ENCODE measurements around the gene NPAS2. TPM values are rescaled to one million over a fixed set of nuclear protein-coding genes. Genes with fewer than 3 reads are reported as not detected.

Gene NPAS2
- total and polyA plus RNA-seq, 2 donors (not counting 3 experiments of a cell fraction or from before 2014, with no cell fraction given), result 29.0 to 53.9 TPM

DNA sequence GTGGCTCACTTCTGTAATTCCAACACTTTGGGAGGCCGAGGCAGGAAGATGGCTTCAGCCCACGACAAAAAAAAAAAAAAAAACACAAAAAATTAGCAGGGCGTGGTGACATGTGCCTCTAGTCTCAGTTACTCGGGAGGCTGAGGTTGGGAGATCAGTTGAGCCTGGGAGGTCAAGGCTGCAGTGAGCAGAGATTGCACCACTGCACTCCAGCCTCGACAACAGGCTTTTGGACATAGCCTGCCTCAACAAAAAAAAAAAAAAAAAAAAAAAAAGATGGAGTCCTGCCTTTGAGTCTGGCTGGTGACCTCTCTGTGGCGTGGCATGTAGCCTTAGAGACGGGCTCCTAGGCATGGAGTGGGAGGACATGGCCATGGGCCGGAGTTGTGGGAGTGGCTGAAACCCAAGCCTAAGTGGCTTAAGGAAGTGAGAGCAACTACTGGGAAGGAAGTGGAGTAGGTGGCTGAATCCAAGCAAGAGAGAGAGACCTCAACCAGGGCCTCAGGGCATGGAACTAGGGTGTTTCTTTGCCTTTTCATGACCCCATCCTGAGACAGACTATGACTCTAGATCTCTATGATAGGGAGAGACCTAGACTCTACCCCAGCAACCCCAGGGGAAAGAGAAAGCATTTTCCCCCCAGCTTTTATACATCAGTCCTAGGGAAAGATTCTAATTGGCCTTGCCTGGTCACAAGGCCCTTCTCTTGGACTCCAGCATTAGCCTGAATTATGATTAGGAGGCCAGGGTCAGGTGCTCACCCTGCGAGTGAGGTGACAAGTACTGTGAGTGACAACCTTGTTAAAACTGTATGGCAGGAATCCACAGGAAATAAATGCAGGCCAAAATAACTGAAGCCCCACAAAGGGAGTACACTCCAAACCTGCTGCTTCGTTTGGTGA lies 34.2 kb downstream of the NPAS2 start:
- no peak for TF ChIP-seq JUN (IDR thresholded peaks at IDR 0.05; ENCODE audit: borderline replicate concordance, insufficient read depth, insufficient read length, low read depth)
- no peak for TF ChIP-seq GATA2 (IDR thresholded peaks at IDR 0.05; ENCODE audit: insufficient read depth, insufficient read length, low read depth, low read length)
- TF ChIP-seq, protein P1, sequence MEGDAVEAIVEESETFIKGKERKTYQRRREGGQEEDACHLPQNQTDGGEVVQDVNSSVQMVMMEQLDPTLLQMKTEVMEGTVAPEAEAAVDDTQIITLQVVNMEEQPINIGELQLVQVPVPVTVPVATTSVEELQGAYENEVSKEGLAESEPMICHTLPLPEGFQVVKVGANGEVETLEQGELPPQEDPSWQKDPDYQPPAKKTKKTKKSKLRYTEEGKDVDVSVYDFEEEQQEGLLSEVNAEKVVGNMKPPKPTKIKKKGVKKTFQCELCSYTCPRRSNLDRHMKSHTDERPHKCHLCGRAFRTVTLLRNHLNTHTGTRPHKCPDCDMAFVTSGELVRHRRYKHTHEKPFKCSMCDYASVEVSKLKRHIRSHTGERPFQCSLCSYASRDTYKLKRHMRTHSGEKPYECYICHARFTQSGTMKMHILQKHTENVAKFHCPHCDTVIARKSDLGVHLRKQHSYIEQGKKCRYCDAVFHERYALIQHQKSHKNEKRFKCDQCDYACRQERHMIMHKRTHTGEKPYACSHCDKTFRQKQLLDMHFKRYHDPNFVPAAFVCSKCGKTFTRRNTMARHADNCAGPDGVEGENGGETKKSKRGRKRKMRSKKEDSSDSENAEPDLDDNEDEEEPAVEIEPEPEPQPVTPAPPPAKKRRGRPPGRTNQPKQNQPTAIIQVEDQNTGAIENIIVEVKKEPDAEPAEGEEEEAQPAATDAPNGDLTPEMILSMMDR (IDR thresholded peaks at IDR 0.05; ENCODE audit: extremely low read depth in 1 of 2, insufficient read depth in 1 of 2, low read depth in 1 of 2, low read length in 2 of 2), result no peak
- TF ChIP-seq POLR2AphosphoS5 (IDR thresholded peaks at IDR 0.05; ENCODE audit: insufficient read depth, low read depth, low read length), result no peak
- no peak for TF ChIP-seq MYC (IDR thresholded peaks at IDR 0.05; ENCODE audit: low read depth, low read length)
- no peak for TF ChIP-seq EZH2 (IDR thresholded peaks at IDR 0.05; ENCODE audit: borderline replicate concordance, low read depth, low read length, severe bottlenecking)
- TF ChIP-seq, protein P2, sequence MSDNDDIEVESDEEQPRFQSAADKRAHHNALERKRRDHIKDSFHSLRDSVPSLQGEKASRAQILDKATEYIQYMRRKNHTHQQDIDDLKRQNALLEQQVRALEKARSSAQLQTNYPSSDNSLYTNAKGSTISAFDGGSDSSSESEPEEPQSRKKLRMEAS (IDR thresholded peaks at IDR 0.05; ENCODE audit: insufficient read depth, insufficient read length), result no peak
- TF ChIP-seq FOS (IDR thresholded peaks at IDR 0.05; ENCODE audit: borderline replicate concordance, insufficient read depth, low read length), result no peak
- TF ChIP-seq POLR2A (IDR thresholded peaks at IDR 0.05; ENCODE audit: low read depth, low read length), result no peak
- Histone ChIP-seq H4K20me1 (replicated peaks; ENCODE audit: control insufficient read depth, extremely low read depth, insufficient read depth, low read length) (no peaks in the 10 kb centered on the region), H3K4me3 (replicated peaks in 1 of 3; ENCODE audit: insufficient read depth in 1 of 3, low read depth in 1 of 3, low read length in 3 of 3) (no peak overlapping the region), H3K27me3 (ENCODE audit: control insufficient read depth in 2 of 2, insufficient read depth in 2 of 2, low read length in 2 of 2) (no peaks in the 10 kb centered on the region), H3K79me2 (ENCODE audit: control insufficient read depth, insufficient read depth, low read length) (peaks cover 16% of the 10 kb centered on the region), H3K9me1 (replicated peaks; ENCODE audit: control insufficient read depth, extremely low read depth, insufficient read depth, low read length) (no peaks in the 10 kb centered on the region), H3K27ac (ENCODE audit: insufficient read depth, low read depth, low read length) (no peak overlapping the region), H3K36me3 (ENCODE audit: control insufficient read depth in 2 of 2, extremely low read depth in 1 of 2, insufficient read depth in 2 of 2, low read length in 2 of 2) (peaks cover 0 to 2% of the 10 kb centered on the region in 2 experiments), H3K9me3 (replicated peaks; ENCODE audit: control insufficient read depth, insufficient read depth, low read length) (no peaks in the 10 kb centered on the region), H3K4me1 (ENCODE audit: control insufficient read depth, extremely low read depth, insufficient read depth, low read length) (peaks cover 14% of the 10 kb centered on the region), H2AFZ (ENCODE audit: low read depth, low read length) (no peak overlapping the region), H3K4me2 (ENCODE audit: insufficient read depth, low read length) (no peak overlapping the region), H3K9ac (replicated peaks; ENCODE audit: extremely low read depth, insufficient read depth, low read length) (no peak overlapping the region)
- DNase-seq (ENCODE audit: low read depth, low spot score) (no peak), FAIRE-seq (no peak)
- ChIA-PET CTCF (no interaction called here), POLR2A (no interaction called here)
- dilution Hi-C loops (cut with MboI; ENCODE audit: extremely low pct_ligation_motif_present, low sequenced_read_pairs) (no loop called here), intact Hi-C loops (cut with micrococcal nuclease) (no loop called here)
- BruUV-seq (replicated peaks), result no TSS peak
